ENCODE results near the gene LRBA.

Gene LRBA

DNA sequence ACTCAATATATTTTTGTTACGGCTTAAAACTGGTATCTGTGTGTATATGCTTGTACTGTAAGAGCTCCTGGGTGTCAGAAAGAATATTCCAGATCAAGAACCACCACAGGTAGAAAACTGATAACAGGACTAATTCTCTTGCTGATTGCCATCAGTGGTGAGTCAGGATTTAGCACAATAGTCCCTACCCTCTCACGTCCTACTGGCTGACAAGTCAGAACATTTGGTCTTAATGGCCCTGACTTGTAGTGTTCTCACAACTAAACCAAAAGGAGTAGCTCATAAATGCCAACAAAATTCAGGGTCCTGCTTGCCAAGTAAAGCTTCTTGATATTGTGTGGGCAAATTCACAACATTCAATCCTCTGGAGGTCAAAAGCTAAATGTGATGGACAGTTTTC is 538.3 kb downstream of the LRBA start:
- no peak for DNase-seq

DNA sequence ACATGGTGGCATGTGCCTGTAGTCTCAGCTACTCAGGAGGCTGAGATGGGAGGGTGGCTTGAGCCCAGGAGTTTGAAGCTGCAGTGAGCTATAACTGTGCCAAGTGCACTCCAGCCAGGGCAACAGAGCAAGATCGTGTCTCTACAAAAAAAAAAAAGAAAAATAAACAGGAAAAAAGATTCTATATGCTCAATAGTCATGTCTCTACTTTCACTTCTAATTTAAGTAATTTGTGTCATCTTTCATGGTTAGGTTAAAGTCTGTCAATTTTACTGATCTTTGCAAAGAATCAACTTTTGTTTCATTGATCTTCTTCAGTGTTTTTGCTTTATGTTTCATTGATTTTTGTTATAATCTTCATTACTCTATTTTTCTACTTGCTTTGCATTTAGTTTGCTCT is 539.3 kb downstream of the LRBA start:
- no peak for DNase-seq

DNA sequence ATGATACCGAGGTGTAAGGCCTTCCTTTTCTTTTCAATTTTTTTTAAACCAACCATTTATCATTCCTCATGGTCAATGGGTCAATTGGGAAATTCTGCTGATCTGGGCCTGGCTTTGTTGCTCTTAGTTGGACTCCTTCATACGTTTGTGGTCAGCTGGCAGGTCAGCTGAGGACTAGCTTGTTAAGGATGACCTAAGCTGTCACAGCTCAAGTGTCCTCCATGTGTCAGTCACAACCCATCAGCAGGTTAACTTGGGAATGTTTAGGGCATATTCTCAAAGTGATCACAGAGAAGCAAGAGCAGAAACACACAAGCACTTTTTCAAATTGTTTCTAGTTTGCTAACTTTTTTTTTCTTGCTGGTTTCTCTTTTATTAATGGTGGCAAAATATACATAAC is 550.6 kb downstream of the LRBA start:
- no peak for DNase-seq

DNA sequence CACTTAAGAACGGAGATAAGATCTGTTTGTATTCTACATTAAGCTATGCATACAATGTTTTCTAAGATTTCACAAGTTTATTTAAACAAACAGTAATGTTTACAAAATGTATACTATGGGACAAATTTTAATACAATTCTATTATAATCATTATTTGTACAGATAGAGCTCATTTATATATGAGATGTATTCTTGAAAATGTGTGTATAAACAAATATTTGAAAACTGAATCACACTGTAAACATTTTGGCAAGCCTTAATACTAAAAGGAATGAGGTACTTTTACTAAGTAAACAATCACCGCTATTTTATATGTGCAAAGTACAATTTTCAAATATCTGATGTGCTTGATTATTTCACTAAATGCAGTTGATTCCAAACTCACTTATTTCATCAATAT is 552.3 kb downstream of the LRBA start:
- no peak for DNase-seq

DNA sequence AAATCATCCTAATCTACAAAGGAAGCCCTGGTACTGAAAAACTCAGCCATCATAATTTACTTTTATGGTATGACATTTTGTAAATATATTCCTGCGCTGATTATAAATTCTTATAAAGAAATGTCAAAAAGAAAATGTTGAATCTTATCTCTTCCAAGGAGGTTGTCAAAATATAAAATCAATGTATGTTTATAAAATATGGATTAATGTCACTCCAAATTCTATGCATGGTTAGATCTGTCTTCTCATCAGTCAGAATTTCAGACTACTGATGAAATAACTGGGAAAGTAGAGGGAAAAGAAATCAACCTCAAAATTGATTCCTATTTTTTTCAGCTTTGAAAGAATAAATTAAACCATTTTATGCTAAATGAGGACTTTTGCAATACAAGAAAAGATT is 553.1 kb downstream of the LRBA start:
- DNase-seq = no peak

DNA sequence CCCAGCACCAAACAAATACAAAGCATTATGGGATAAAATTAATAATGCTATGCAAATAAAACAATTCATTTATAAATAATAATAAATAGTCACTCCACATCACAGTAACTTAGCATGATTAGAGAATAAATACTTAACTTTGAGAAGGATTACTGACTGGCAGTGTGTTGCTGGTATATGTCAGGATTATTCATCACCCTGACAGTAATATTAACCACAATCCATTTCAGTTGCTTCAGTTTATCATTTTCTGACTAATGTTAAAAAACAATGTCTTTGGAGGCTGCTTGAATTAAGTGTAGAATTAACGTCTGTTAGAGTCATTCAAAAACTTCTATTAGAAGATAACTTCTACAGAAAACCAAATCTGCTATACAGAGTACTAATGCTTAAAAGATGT is 557.3 kb downstream of the LRBA start:
- DNase-seq = no peak

DNA sequence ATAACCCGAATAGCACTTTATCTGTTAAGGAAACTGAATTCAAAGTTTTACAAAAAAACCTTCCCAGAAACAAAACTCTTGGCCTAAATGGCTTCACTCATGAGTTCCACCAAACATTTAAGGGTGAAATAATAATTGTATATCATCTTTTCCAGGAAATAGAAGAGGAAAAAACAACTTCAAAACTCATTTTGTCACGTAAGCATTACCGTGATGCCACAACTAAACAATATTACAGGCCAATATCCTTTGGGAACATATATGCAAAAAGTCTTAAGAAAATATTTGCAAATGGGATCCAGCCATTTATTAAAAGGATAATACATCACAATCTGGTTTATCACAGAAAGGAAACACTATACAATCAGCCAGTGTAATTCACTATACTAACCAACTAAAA is 563.2 kb downstream of the LRBA start:
- no peak for DNase-seq

DNA sequence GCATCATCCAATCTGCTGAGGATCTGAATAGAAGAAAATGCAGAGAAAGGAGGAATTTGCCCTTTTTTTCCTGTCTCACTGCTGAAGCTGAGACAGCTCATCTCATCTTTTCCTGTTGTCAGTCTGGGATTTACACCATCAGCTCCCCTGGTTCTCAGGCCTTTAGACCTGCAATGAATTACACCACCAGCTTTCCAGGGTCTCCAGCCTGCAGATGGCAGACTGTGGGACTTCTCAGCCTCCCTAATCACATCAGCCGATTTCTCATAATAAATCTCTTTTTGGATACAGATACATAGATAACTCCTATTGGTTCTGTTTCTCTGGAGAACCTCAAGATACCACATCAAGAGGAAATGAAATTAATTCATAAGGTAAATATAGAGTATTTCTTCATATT is 567.7 kb downstream of the LRBA start:
- peak in 1 of 2 experiments; percentile 0 for DNase-seq

DNA sequence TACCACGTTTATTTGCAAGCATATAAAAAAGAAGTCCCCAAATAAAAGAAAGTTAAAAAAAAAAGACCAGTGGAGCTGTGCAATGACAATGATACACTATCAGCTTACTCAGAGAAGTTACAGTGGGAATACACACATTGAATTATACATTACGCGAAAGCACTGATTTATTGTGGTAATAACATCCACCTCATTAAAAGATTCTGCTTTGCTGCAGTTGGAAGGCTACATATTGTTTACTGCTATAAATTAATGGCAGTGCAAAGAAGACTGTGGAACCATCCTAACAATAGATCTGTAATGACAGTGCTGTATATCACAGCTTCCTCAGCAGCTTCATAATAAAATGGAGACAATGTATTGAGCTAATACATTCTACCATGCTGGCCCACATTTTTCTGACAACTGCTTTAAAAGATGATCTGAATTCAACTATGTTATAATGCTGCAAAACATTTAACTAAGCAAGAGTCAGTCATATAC is 575.6 kb downstream of the LRBA start:
- DNase-seq = no peak

DNA sequence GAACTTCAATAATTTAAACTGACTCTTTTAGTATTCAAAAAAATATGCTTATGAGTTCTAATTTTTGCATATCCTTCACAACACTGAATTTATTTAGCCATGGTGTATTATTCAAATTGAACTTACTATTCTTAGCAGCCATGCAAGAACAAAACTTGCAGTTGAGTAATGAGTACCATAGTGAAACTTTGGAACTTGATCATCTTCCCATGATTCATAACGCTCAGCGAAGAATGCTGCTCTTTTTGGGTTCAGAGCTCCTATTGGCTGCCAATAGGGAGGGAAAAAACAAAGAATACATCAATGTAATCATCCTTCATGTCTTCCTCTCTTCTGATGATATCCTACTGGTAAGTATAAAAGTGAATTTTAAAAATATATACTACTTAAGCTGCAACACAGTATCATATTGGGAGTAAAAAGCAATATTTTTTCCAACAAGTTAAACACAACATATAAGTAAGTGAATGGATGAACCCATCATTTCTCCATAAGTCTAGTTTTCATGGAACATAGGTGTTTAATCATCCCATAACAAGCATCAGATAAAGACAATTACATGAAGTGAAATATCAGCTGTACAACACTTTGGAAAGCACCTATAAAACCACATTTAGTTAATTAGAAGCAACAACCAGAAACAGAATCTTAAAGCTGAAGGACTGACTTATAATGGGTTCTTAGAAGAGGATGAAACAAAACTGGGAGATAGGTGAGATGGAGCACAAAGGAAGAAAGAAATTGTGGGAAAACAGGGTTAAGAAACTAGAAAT is 578.3 kb downstream of the LRBA start:
- DNase-seq = no peak

DNA sequence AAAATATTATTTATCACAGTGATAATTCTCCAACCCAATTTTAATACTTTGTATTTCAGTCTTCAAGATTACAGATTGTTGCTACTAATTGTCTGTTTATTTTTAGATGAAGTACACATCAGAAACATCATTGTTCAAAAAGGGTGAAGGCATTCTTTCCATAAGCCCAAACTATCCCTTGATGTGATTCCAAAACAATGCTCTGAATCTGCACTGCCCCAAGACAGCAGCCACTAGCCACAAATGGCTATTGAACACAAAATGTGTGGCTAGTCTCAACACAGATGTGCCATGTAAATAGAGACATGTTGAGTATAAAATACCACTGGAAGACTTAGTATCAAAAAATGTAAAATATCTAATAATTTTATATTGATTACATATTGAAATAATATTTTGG is 583.9 kb downstream of the LRBA start:
- no peak for DNase-seq

DNA sequence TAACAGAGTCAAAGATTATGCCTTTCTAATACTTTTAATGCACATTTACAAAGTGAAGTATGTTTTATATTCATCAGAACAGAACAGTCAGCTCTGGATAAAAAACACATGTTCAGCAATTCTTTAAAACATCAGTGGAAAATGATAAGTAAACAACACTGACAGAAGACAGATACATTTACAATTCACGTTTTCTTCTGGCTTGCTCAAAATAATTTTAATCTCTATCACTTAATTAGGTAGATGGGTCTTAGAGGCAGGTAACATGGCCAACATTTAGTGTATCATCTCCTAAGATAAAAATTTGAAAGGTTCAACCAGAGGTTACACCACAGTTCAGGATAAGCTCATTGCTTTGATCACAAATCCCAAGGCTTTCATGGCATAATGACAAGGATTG is 589.9 kb downstream of the LRBA start:
- DNase-seq = no peak

DNA sequence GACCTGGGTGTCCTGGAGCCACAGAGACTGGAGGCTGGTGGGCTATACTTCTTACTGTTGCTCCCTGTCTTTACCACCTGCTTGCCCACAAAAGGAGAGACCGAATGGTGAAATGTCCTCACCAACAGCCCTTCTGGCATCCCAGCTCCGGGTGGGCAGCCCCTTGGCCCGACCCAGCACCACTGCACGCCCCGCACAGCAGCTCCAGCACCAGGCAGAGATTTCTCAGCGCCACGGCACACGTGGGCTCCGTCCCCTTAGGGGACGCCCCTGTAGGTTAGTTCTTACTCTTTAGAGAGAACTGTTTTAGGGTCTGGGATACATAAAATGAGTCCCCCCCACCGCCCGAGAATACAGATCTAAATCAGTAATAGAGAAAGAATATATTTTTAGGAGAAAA is 591.6 kb downstream of the LRBA start:
- DNase-seq = no peak

DNA sequence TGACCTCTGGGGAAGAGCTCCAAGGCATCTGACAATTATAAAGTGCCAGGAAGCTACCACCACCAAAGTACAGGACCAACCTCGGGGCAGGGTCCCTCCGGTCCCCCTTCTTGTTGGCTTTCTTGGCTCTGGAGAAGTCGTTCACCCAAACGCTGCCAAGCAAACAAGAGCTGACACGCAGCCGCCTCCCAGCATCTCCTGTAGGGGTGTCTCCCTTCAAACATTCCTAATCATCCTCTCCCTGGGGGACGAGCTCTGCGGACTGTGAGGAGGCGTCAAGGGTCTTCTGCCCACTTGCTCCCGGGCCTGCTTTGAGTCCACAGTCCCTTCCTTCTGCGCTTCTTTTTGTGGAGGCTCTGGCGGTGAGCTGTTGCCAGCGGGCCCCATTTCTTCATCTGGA is 592.0 kb downstream of the LRBA start:
- no peak for DNase-seq

DNA sequence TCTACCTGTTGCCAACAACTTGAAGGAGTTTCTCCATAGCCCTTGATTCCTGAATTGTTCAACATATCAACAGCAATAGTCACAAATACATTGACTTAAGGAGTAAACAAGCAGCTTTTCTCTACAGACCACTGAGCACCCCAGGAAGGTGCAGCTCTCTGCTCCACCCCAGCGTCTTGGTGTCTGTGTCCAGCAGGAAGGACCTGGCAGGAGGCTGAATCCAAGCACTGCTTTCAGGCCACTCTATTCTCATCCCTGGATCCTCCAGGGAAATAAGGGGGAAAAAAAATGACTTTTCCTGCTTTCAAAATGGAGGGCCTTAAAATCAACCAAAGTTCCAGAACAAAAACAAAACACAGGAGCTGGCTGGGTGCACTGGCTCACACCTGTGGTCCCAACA is 593.5 kb downstream of the LRBA start:
- DNase-seq = no peak

DNA sequence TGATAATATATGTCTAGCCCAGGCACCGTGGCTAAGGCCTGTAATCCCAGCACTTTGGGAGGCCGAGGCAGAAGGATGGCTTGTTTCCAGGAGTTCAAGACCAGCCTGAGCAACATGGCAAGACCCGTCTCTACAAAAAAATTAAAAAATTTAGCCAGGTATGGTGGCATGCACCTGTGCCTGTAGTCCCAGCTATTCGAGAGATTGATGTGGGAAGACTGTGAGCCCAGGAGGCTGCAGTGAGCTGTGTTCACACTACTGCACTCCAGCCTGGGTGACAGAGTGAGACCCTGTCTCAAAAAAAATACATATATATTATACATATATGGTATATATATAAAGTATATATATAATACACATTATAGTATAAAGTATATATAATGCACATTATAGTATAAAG is 595.1 kb downstream of the LRBA start:
- no peak for DNase-seq

DNA sequence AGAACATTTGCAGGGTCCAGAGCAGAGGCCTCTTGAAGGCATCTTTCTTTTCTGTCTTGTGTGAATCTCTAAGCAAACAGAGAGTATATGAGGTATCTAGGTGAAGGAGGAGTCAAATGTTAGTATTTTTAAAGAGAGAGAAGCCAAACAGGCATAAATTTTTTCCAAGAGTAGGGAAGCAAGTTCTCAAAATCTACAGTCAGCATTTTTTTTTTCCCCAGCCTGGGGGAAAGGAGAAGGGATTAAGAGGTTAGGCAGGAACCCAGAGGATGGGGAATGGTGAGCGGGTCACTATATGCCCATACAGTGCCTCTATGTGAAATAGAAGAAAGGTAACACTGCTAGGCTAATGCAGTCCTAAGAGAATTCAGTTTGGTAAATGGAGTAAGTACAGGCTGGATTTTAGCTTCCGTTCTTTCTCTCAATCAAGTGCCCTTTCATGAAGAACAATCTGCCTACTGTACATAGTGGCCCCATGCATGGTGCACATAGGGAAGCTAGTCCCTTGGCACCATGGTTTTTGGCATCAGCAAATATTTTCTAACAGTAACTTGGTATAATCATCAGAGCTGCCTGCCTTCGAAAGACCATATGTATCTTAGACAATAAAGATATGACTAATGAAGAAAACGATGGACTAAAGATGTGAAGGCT is 596.2 kb downstream of the LRBA start:
- DNase-seq = peak in 1 of 2 experiments; percentile 2

DNA sequence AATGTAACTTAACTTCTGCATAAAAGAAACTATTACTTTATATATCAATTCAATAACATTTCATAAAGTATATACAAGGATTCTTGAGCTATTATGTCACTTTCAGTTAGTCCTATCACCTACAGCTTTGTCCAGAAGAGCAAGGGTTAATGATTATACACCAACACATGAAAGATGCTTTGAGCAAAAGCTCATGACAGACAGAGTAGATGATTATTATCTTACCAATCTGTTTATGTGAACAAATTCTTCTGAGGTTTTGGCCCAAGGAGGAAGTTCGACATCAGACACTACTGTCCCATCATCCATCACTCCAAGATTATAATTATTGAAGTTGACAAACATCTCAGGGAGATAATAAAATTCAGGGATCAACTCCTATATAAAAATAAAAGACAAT is 599.9 kb downstream of the LRBA start:
- no peak for DNase-seq

DNA sequence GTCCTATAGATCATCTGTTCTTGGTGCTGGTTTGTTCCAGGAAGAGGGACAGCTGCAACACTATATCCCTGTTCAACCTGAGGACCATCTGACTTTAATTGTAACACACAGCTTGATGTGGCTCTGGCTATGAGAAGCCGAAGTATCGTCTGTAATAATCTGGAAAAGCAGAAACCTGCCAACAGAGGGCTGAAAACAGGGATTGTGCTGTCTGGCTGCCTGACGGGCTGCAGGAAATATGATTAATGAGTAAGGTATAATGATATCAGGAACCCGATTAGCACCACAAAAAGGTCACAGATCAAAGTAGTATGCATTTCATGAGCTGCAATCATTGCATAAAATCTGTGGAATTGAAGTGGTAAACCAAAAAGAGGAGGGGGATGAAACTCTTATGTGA is 603.6 kb downstream of the LRBA start:
- DNase-seq = peak; percentile 55 to 80

DNA sequence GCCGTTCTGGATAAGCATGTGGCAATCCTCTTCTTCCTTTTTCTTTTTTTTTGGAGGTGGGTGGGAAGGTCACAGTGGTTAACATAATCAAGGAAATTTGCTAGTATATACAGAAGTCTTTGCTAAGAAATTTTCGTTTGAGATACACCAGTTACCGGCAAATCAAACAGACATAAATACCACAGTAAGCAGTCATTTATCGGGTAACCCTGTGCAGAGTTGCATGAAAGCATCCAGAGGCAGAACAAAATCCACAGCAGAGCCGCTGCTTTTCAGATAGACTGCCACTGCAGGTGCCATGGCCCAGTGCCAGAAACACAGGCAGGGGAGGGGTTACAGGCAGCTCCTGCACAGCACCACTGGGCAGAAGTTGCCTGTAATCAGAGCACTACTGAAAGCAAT is 612.2 kb downstream of the LRBA start:
- peak; percentile 19 to 59 for DNase-seq

DNA sequence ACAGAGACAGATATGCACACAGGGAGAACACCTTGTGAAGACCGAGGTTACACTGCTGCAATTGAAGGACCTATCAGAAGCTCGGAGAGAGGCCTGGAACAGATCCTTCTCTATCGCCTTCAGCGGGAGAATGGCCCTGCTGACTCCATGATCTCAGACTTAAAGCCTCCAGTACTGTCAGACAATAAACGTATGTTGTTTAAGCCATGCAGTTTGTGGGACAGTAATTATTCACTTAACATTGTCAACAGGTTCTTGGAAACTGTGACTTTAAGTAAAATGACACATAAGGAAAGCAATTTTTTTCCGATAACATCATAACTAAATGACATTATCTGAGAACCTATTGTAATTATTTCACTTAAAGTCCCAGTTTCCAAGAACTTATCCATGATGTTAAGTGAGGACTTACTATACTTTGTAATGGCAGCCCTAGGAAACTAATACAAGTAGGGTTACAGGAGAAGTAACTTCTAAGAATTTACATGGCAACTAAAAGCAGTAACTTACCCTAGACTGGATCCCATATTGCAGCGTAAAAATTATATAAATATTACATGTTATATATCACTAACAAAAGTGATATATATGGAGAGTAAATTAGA is 613.9 kb downstream of the LRBA start:
- DNase-seq = no peak

DNA sequence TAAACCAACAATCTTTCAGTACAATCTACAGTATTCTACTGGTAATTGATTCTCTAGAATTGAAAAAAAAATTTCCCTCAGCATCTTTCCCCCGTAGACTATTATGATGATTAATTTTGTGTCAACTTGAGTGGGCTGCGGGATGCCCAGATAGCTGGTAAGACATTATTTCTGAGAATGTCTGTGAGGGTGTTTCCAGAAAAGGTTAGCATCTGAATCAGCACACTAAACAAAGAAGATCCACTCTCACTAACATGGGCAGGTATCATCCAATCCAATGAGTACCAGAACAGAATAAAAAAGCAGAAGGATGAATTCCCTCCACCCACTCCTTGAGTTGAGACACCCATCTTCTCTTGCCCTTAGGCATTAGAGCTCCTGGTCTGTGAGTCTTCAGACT is 619.2 kb downstream of the LRBA start:
- no peak for DNase-seq

DNA sequence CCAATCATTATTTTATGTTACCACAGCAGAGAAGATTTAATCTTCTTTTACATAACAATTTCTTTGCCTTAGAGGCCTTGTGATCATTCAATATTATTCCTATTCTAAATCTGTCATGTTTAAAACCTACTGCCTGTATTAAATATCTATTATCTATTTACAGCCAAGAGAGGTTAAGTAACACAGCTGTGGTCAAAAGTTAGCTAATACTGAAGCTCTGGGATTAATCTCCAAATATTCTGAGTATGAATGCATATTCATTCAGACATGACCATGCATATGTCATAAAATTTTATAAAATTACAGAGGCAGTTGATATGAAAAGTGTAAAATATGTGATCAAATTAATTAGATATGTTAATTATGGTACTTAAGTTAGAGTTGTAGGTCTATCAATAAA is 621.0 kb downstream of the LRBA start:
- no peak for DNase-seq

DNA sequence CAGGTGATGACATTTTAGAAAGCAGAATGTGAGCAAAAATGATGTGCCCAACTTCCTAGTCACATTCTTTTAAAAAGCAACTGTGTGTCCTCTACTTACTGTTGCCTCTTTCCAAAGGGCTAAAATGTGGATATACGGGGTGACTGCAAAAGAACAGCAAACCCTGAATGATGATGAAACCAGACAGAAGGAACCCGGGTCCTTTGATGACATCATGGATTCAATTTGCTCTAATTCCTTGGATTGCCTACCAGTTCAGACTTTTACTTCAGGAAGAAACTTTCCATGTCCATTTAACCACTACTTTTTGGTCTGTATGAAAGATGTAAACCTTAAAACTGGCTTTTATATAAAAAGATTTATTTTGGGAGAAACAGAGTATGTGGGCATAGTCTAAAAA is 624.0 kb downstream of the LRBA start:
- no peak for DNase-seq

Data from NCI-H524 (cell line).